ENCODE measurements around the gene RRN3. TPM values are rescaled to one million over a fixed set of nuclear protein-coding genes. Genes with fewer than 3 reads are reported as not detected.
"Not testable (repeated sequence)": the region's sequence is repeated elsewhere in the genome, so short reads cannot be mapped to it uniquely, and the experiment has no call there.

Gene RRN3
- total RNA-seq, 4 donors from 2014 or later = 19.5 to 34.1 (median 24.8) TPM

DNA sequence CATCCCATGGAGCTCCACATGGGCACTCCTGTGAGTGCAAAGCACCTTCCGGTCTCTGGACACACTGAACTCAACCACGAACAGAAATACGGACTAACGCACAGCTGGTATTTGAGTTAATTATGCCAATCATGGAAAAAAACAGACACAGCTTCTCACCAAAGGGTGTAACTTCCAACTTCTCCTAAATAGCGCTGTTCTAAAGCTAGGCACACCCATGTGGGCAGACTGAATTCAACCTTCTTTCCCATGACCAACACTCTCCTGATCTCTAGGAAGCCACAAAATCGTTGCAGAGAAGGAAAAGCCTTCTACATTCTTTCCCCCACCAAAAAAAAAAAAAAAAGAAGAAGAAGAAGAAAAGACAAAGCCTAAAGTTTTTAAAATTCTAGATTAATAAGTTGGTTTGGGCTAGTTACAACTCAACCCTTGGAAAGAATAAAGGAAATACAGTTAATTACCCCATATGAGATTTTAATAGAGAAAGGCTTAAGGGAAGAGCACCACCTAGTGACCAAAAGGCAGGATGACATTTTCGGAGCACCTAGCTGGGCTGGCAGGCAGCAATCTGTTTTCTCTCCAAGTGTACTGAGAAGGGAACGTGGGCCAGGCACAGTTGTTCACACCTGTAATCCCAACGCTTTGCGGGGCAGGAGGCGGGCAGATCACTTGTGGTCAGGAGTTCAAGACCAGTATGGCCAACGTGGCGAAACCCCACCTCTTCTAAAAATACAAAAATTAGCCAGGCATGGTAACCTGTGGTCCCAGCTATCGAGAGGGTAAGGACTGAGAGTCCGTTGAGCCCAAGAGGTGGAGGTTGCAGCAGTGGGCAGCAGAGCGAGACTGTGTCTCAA, 21.9 kb downstream of the RRN3 start:
- DNase-seq (ENCODE audit: extremely low spot score); H3K27me3 ChIP-seq; intact Hi-C loops (cut with DNase I); H3K27ac ChIP-seq (replicated peaks in 1 of 4); H3K9me3 ChIP-seq; H3K4me3 ChIP-seq: not testable (repeated sequence)
- TF ChIP-seq, protein P1, sequence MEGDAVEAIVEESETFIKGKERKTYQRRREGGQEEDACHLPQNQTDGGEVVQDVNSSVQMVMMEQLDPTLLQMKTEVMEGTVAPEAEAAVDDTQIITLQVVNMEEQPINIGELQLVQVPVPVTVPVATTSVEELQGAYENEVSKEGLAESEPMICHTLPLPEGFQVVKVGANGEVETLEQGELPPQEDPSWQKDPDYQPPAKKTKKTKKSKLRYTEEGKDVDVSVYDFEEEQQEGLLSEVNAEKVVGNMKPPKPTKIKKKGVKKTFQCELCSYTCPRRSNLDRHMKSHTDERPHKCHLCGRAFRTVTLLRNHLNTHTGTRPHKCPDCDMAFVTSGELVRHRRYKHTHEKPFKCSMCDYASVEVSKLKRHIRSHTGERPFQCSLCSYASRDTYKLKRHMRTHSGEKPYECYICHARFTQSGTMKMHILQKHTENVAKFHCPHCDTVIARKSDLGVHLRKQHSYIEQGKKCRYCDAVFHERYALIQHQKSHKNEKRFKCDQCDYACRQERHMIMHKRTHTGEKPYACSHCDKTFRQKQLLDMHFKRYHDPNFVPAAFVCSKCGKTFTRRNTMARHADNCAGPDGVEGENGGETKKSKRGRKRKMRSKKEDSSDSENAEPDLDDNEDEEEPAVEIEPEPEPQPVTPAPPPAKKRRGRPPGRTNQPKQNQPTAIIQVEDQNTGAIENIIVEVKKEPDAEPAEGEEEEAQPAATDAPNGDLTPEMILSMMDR (IDR thresholded peaks at IDR 0.05) = peak in 2 of 3 experiments; percentile 13 to 26
- H3K36me3 ChIP-seq = peaks cover 53 to 79% (median 64%) of the 10 kb centered on the region in 4 donors
- 50% methylated on average over 15 of the region's 16 CpGs for WGBS
- H3K4me1 ChIP-seq = peaks cover 0 to 14% (median 9%) of the 10 kb centered on the region in 4 donors

DNA sequence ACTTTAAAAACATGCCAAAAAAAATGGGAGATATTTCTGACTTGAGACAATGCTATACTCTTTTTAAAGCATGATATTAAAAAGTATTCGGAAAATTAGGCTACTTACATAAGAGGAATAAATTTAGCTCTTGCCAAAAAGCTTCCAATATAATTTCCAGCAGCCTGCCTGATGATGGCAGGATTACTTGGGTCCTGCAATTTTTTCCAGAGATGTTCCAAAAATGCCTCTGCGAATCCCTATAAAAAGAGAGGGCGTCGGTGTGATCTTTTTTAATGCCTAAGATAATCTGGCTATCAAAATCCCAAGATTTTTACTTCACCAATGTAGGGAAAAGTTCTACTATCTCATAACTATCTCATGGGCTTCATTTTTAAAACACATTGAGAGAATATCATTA, 23.1 kb downstream of the RRN3 start:
- Histone ChIP-seq H3K27ac (replicated peaks in 1 of 4) (peak overlapping the region in 1 of 4 donors; percentile 28), H3K36me3 (peaks cover 48 to 73% (median 63%) of the 10 kb centered on the region in 4 donors), H3K4me1 (peaks cover 0 to 11% (median 9%) of the 10 kb centered on the region in 4 donors)
- 52% methylated on average over 4 of the region's 4 CpGs for WGBS
- H3K4me3 ChIP-seq; H3K27me3 ChIP-seq; intact Hi-C loops (cut with DNase I); DNase-seq (ENCODE audit: extremely low spot score); H3K9me3 ChIP-seq: not testable (repeated sequence)

DNA sequence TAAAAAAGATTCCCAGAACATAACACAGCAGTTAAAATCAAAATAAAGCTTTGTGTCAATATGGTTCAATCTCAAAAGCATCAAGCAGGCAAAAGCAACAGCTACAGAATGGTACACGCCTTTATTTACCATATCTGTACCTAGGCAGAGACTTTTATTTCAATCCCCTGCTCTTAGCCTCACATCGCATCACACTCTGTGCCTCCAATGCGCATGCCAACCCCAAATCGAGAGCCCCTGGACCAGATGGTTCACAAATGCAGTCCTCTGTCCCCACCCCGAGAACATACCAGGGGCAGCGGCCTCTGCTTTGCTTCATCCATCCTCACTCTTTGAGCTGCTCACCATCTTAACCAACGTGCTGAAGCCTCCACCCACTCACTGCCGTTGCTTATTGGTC, 27.4 kb downstream of the RRN3 start:
- H3K4me3 ChIP-seq; H3K27me3 ChIP-seq; DNase-seq (ENCODE audit: extremely low spot score); H3K27ac ChIP-seq (replicated peaks in 1 of 4); H3K9me3 ChIP-seq; H3K4me1 ChIP-seq; intact Hi-C loops (cut with DNase I): not testable (repeated sequence)
- WGBS = 87% methylated on average over 8 of the region's 8 CpGs
- H3K36me3 ChIP-seq = peaks cover 48 to 81% (median 65%) of the 10 kb centered on the region in 4 donors

DNA sequence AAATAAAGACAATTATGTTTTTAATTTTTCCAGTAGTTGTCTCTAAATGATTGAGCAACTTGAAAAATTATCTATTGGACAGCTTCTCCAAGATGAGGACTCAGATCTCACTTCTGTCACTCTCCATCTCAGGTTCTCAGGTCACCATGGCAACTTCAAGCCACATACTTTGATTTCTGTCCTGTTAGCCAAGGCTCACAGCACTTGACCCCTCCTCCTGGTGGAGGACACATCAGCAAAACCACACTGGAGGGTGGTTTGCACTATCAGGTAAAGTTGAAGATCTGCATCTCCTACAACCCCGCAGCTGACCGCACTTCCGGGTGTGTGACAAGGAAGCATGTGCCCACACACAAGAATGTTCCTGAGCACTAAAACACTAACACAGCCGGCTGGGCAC, 28.1 kb downstream of the RRN3 start:
- H3K27me3 ChIP-seq; DNase-seq (ENCODE audit: extremely low spot score); H3K4me1 ChIP-seq; H3K9me3 ChIP-seq; H3K4me3 ChIP-seq; intact Hi-C loops (cut with DNase I); H3K27ac ChIP-seq (replicated peaks in 1 of 4): not testable (repeated sequence)
- WGBS = no CpG with 5 or more reads among the region's 4 CpGs
- peaks cover 56 to 86% (median 72%) of the 10 kb centered on the region in 4 donors for H3K36me3 ChIP-seq

DNA sequence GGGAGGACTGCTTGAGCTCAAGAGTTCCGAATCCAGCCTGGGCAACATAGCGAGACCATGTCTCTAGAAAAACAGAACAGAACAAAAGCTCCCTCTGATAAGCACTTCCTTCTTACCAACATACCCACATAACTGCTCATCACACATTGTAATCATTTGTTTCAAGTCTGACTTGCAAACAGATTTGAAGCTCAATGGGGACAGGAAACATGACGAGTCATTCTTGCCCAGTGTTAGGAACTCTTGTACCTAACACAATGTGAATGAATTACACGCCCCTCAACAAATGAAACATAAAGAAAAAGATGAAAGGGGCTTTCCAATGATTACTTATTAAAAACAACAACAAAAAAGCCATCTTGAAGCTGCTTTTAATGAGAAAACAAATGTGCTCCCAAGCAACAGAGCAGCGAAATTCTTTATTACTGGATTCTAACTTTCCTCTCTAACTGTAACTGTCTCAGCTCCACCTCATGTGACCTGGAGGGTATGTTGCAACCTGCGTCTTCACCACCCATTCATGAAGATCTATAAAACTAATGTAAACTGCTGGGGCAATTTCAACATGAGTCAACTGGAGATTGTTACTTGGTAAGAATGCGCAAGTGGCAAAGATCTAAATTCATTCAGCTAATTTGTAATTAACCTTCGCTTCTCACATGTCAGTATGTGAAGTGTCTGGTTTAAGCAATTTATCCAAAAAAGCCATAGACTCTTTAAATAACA, 31.8 kb downstream of the RRN3 start:
- H3K9me3 ChIP-seq; H3K27ac ChIP-seq (replicated peaks in 1 of 4); intact Hi-C loops (cut with DNase I); H3K4me1 ChIP-seq; DNase-seq (ENCODE audit: extremely low spot score); H3K27me3 ChIP-seq; H3K4me3 ChIP-seq: not testable (repeated sequence)
- peaks cover 47 to 85% (median 71%) of the 10 kb centered on the region in 4 donors for H3K36me3 ChIP-seq
- WGBS = 88% methylated on average over 8 of the region's 8 CpGs

DNA sequence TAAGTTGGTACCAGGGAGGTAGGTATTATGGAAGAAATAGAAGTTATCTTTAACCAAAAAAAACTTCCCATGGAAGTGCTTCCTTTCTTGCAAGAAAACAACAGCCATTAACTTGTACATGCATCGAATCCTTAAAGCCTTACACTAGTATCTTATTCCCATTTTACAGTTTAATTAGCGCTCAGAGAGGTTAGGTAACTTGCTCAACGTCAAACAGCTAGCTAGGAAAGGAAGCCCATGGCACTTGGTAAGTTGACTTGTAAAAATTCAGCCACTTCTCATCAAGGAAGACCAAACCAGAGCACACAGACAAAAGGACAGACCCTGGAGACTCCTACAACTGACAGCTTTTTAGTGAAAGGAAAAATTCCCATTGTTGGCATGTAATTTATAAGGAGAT, 34.7 kb downstream of the RRN3 start:
- Histone ChIP-seq H3K27me3 (no peaks in the 10 kb centered on the region), H3K36me3 (peaks cover 35 to 65% (median 51%) of the 10 kb centered on the region in 4 donors), H3K9me3 (no peaks in the 10 kb centered on the region), H3K4me1 (peaks cover 4 to 18% (median 16%) of the 10 kb centered on the region in 4 donors), H3K4me3 (no peak overlapping the region), H3K27ac (replicated peaks in 1 of 4) (no peak overlapping the region)
- TF ChIP-seq POLR2A (IDR thresholded peaks at IDR 0.05; ENCODE audit: low read depth) = no peak
- no peak for TF ChIP-seq POLR2AphosphoS5 (IDR thresholded peaks at IDR 0.05)
- 82% methylated on average over 3 of the region's 3 CpGs for WGBS
- no peak for DNase-seq (ENCODE audit: extremely low spot score)
- intact Hi-C loops (cut with DNase I) = no loop called here

DNA sequence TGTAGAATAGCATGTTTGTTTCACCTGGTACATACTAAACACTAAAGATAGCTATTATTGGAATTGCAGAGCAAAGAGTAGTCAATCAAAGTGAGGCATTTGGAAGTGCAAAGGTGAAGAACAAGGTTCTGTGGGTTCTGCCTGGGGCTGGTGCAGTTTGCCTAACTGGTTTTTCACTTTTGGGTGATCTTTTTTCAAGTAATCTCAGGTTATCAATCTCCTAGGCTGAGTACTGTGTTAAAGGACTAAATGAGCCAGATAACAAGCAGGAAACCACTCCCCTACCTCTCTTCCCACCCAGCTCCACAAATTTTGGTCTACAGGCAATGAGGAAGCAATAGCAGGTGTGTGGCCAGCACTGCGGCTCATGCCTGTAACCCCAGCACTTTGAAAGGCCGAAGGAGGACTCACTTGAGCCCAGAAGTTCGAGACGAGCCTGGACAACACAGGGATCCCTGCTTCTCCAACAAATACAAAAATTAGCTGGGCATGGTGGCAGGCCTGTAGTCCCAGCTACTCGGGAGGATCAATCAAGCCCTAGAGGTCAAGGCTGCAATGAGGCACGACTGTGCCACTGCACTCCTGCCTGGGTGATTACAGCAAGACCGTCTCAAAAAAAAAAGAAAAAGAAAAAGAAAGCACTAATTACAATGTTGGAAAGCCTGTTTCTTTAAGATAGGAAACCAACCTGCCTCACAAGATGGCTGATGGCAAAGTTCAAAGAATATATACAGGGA, 36.2 kb downstream of the RRN3 start:
- intact Hi-C loops (cut with DNase I) = no loop called here
- 78% methylated on average over 7 of the region's 7 CpGs for WGBS
- no peaks in the 10 kb centered on the region for H3K27me3 ChIP-seq
- H3K4me1 ChIP-seq = peaks cover 4 to 31% (median 29%) of the 10 kb centered on the region in 4 donors
- peaks cover 25 to 50% (median 40%) of the 10 kb centered on the region in 4 donors for H3K36me3 ChIP-seq
- H3K4me3 ChIP-seq = no peak overlapping the region
- no peaks in the 10 kb centered on the region for H3K9me3 ChIP-seq
- DNase-seq (ENCODE audit: extremely low spot score) = no peak
- H3K27ac ChIP-seq (replicated peaks in 1 of 4) = no peak overlapping the region
- TF ChIP-seq, protein P1 (IDR thresholded peaks at IDR 0.05) = no peak
- TF ChIP-seq EP300 (IDR thresholded peaks at IDR 0.05) (no peak), POLR2AphosphoS5 (IDR thresholded peaks at IDR 0.05) (no peak), POLR2A (IDR thresholded peaks at IDR 0.05; ENCODE audit: low read depth) (no peak)

Measured in esophagus muscularis mucosa (tissue), 4 donors.